ENCODE data around the gene TM9SF4. TPM values are rescaled to one million over a fixed set of nuclear protein-coding genes. Genes with fewer than 3 reads are reported as not detected.

The TM9SF4 gene
- polyA plus RNA-seq, 1 experiment = 75.6 TPM

DNA sequence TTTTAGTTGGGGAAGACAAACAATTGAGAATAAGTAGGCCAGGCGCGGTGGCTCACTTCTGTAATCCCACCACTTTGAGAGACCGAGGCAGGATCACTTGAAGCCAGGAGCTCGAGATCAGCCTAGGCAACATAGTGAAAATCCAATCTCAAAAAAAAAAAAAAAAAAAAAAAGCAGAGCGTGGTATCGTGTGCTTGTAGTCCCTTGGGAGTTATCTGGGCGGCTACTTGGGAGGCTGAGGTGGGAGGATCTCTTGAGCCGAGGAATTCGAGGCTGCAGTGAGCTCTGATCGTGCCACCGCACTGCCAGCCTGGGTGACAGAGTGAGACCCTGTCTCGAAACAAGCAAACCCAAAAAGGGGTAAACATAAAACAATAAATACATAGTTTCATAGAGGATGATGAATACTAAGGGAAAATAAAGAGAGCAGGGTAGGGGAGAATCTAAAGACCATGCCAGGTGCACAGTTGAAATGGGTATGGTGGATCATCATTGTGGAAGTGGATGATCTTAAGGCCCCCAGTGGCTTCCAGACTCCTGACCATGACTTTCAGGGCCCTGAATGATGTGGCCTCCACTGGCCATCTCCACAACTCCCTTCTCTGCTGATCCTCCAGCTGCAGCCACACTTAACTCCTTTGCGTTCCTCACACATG is 99.1 kb downstream of the TM9SF4 start:
- TF ChIP-seq CTCF (IDR thresholded peaks at IDR 0.05; ENCODE audit: low read depth, low read length) = no peak
- no peaks in the 10 kb centered on the region for H3K9me3 ChIP-seq (ENCODE audit: control insufficient read depth, insufficient read depth, low read length)
- H3K27ac ChIP-seq (ENCODE audit: low read depth, low read length) = no peak overlapping the region
- DNase-seq (ENCODE audit: low read depth, low spot score) = no peak
- peak overlapping the region; percentile 100 for H3K4me3 ChIP-seq (ENCODE audit: low read depth, low read length)
- POLR2A ChIA-PET = no interaction called here
- no peaks in the 10 kb centered on the region for H3K27me3 ChIP-seq (ENCODE audit: control insufficient read depth, insufficient read depth, low read length)
- CTCF ChIA-PET = interaction anchor here (0.6 to 1.6 kb wide), 2 partner anchors 129 to 166 kb away, joined by 3 to 5 read pairs; no protein-coding TSS in a partner anchor

GRCh38 chr20:32209850-32210605 is 100.5 kb downstream of the TM9SF4 start:
- ChIA-PET POLR2A (no interaction called here), CTCF (interaction anchor here (0.5 to 1.6 kb wide), 3 partner anchors 128 to 610 kb away, joined by 3 to 5 read pairs (median 5); partner anchors contain the start of gene MAPRE1)
- no peak overlapping the region for H3K27ac ChIP-seq (ENCODE audit: low read depth, low read length)
- DNase-seq (ENCODE audit: low read depth, low spot score) = no peak
- TF ChIP-seq CTCF (IDR thresholded peaks at IDR 0.05; ENCODE audit: low read depth, low read length) = no peak
- no peaks in the 10 kb centered on the region for H3K9me3 ChIP-seq (ENCODE audit: control insufficient read depth, insufficient read depth, low read length)
- H3K4me3 ChIP-seq (ENCODE audit: low read depth, low read length) = no peak overlapping the region
- no peaks in the 10 kb centered on the region for H3K27me3 ChIP-seq (ENCODE audit: control insufficient read depth, insufficient read depth, low read length)

GRCh38 chr20:32213870-32214269 is 104.4 kb downstream of the TM9SF4 start:
- CTCF ChIA-PET = no interaction called here

DNA sequence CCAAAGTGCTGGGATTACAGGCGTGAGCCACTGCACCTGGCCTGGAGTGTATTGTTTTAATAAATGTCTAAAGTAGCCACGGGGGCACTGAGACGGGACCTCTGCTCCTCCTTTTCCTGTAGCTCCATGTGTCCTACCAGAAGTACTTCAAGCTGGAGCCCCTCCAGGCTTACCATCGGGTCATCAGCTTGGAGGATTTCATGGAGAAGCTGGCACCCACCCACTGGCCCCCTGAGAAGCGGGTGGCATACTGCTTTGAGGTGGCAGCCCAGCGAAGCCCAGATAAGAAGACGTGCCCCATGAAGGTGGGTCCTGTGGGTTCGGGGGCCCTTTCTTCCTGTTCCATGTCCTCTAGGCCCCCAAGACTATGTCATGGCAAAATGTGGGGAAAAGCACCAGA is 105.6 kb downstream of the TM9SF4 start:
- Histone ChIP-seq H3K27ac (ENCODE audit: low read depth, low read length) (no peak overlapping the region), H3K4me3 (ENCODE audit: low read depth, low read length) (no peak overlapping the region), H3K27me3 (ENCODE audit: control insufficient read depth, insufficient read depth, low read length) (no peaks in the 10 kb centered on the region), H3K9me3 (ENCODE audit: control insufficient read depth, insufficient read depth, low read length) (no peaks in the 10 kb centered on the region)
- CTCF ChIA-PET = no interaction called here
- TF ChIP-seq CTCF (IDR thresholded peaks at IDR 0.05; ENCODE audit: low read depth, low read length) = no peak
- DNase-seq (ENCODE audit: low read depth, low spot score) = no peak
- POLR2A ChIA-PET = no interaction called here

More at GRCh38 chr20:32213870-32214269, 104.4 kb downstream of the TM9SF4 start:
- POLR2A ChIA-PET = no interaction called here
- DNase-seq (ENCODE audit: low read depth, low spot score) = no peak
- Histone ChIP-seq H3K9me3 (ENCODE audit: control insufficient read depth, insufficient read depth, low read length) (no peaks in the 10 kb centered on the region), H3K27me3 (ENCODE audit: control insufficient read depth, insufficient read depth, low read length) (no peaks in the 10 kb centered on the region), H3K27ac (ENCODE audit: low read depth, low read length) (no peak overlapping the region), H3K4me3 (ENCODE audit: low read depth, low read length) (no peak overlapping the region)
- no peak for TF ChIP-seq CTCF (IDR thresholded peaks at IDR 0.05; ENCODE audit: low read depth, low read length)

DNA sequence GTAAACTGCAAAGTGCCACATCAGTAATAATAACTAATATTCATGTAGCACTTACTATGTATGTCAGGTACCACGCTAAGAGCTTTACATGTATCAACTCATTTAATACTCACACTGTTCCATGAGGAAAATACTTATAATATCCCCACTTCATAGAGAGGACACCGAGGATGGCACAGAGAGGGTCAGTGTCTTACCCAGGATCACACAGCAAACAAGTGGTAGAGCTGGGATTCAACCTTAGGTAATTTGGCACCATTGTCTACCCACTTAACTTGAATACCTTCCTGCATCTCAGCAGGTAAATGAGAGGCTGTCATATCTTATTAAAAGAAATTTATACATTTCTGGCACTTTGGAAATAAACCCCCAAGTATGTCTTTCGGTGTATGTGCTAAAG is 106.2 kb downstream of the TM9SF4 start:
- no peak for DNase-seq (ENCODE audit: low read depth, low spot score)
- no peaks in the 10 kb centered on the region for H3K27me3 ChIP-seq (ENCODE audit: control insufficient read depth, insufficient read depth, low read length)
- ChIA-PET POLR2A (no interaction called here), CTCF (interaction anchor here (0.6 kb wide), 1 partner anchor 494 kb away, joined by 4 read pairs; no protein-coding TSS in a partner anchor)
- H3K4me3 ChIP-seq (ENCODE audit: low read depth, low read length) = no peak overlapping the region
- no peak for TF ChIP-seq CTCF (IDR thresholded peaks at IDR 0.05; ENCODE audit: low read depth, low read length)
- H3K9me3 ChIP-seq (ENCODE audit: control insufficient read depth, insufficient read depth, low read length) = no peaks in the 10 kb centered on the region
- H3K27ac ChIP-seq (ENCODE audit: low read depth, low read length) = no peak overlapping the region
